Upper lobe of right lung (tissue), 1 donor: ENCODE data around the gene BMPR1B. TPM values are rescaled to one million over a fixed set of nuclear protein-coding genes. Genes with fewer than 3 reads are reported as not detected.

ENCODE experiments used
- ATAC-seq: fragments of 200-7000 bp; cut with Tn5 transposase; one replicate; pipeline ENCODE4 v1.9.1; 2020; ENCODE audit warnings: mild to moderate bottlenecking, moderate library complexity
- DNase-seq: peaks from one replicate; pipeline ENCODE4 v3.0.0-alpha.2; 2020
- H3K27ac ChIP-seq: fragments of 200-600 bp; one replicate; pipeline ENCODE4 v1.8.0; 2022
- H3K27me3 ChIP-seq: fragments of 200-600 bp; one replicate; pipeline ENCODE4 v1.8.0; 2022; ENCODE audit warnings: mild to moderate bottlenecking
- H3K36me3 ChIP-seq: fragments of 200-600 bp; one replicate; pipeline ENCODE4 v1.8.0; 2022
- H3K4me1 ChIP-seq: fragments of 200-600 bp; one replicate; pipeline ENCODE4 v1.8.0; 2022
- H3K4me3 ChIP-seq: fragments of 200-600 bp; one replicate; pipeline ENCODE4 v1.8.0; 2022; ENCODE audit warnings: mild to moderate bottlenecking
- H3K9me3 ChIP-seq: fragments of 200-600 bp; one replicate; pipeline ENCODE4 v1.8.0; 2022
- intact Hi-C: fragments of 100-400 bp; cut with DNase I; formaldehyde crosslinking; loops from one replicate; pipeline ENCODE4 v1.11.0; 2022
- total RNA-seq: library from RNA; stranded (reverse); fragmentation: NEBNext Ultra II Directional; extraction: Animal tissue kit (Norgen Biotek cat#: 25700); gene quantifications from one replicate; pipeline ENCODE4 v1.2.1, GENCODE V29; 2021
- TF ChIP-seq, protein P1 (sequence below): fragments of 200-600 bp; IDR thresholded peaks from one replicate; pipeline ENCODE4 v1.8.0; 2022; ENCODE audit warnings: antibody characterized with exemption
- donor health status: DM: no; HTN: yes; CAD: no; lungs with severe emphysema.

BMPR1B gene
- total RNA-seq, 1 donor from 2014 or later = 3.0 TPM

DNA sequence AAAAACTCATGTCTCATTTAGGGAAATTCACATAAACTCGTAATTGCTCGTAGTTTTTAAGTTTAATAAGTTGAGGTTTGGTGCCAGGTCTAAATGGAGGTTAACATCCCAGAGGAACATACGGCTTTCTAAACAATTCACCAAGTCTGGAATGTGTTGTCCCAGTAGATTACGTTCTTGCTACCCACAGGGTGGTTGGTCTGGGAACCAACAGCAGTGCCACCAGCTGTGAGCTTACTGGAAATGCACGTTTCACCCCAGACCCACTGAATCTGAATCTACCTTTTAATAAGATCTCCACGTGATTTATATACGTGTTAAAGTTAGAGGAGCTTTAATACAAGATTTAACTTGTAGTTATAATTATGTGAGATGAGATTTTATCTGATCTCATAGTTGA lies 134.3 kb downstream of the BMPR1B start:
- TF ChIP-seq, protein P1, sequence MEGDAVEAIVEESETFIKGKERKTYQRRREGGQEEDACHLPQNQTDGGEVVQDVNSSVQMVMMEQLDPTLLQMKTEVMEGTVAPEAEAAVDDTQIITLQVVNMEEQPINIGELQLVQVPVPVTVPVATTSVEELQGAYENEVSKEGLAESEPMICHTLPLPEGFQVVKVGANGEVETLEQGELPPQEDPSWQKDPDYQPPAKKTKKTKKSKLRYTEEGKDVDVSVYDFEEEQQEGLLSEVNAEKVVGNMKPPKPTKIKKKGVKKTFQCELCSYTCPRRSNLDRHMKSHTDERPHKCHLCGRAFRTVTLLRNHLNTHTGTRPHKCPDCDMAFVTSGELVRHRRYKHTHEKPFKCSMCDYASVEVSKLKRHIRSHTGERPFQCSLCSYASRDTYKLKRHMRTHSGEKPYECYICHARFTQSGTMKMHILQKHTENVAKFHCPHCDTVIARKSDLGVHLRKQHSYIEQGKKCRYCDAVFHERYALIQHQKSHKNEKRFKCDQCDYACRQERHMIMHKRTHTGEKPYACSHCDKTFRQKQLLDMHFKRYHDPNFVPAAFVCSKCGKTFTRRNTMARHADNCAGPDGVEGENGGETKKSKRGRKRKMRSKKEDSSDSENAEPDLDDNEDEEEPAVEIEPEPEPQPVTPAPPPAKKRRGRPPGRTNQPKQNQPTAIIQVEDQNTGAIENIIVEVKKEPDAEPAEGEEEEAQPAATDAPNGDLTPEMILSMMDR = no peak

DNA sequence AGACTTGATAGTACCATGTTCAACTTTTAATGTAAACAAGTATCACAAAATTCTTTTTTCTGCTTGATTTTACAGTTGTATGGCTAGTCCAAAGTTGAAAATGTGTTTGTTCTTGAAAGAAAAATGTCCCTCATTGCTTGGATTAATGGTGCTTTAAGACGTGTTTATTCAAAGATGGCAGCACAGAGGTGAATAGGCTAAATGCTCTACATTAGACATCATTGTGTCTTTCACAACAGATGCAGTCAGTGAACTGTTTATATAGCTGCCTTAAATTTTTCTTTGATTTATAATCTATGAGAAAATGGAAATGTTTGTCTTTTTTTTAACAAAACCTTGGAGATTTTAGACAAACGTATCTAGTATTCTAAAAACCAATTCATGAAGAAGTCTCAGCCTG lies 137.3 kb downstream of the BMPR1B start:
- no peaks in the 10 kb centered on the region for H3K27me3 ChIP-seq
- DNase-seq (no peak), ATAC-seq (no peak)
- H3K4me3 ChIP-seq = no peak overlapping the region
- H3K36me3 ChIP-seq = no peaks in the 10 kb centered on the region
- intact Hi-C loops = no loop called here
- TF ChIP-seq, protein P1 = no peak
- H3K9me3 ChIP-seq = no peaks in the 10 kb centered on the region
- no peak overlapping the region for H3K27ac ChIP-seq
- H3K4me1 ChIP-seq = no peaks in the 10 kb centered on the region

More for the DNA sequence above, 134.3 kb downstream of the BMPR1B start:
- no peak overlapping the region for H3K27ac ChIP-seq
- intact Hi-C loops = no loop called here
- DNase-seq (no peak), ATAC-seq (no peak)
- H3K36me3 ChIP-seq = no peaks in the 10 kb centered on the region
- H3K27me3 ChIP-seq = no peaks in the 10 kb centered on the region
- no peaks in the 10 kb centered on the region for H3K4me1 ChIP-seq
- no peaks in the 10 kb centered on the region for H3K9me3 ChIP-seq
- H3K4me3 ChIP-seq = no peak overlapping the region

GRCh38 chr4:94897023-94897422 lies 139.3 kb downstream of the BMPR1B start:
- intact Hi-C loops = no loop called here
- H3K36me3 ChIP-seq = no peaks in the 10 kb centered on the region
- TF ChIP-seq, protein P1 = no peak

DNA sequence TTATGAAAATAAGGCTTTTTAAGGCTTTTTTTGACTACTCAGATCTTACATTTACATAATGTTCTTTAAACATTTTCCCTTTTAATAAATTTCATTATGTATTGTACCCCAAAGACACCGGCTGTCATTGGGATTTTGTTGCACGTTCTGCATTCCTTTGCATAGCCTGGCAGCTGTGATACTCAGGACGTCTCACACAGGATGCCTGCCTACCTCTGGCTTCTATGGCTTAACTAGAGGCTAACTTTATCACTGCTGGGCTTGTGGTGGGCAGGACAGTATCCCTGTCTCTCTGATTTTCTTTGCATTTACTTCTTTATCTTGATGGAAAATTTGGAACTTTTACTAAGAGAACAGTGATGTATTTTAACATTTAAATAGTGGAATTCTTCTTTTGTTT lies 147.8 kb downstream of the BMPR1B start:
- no peak for ATAC-seq
- intact Hi-C loops = no loop called here
- TF ChIP-seq, protein P1 = no peak
- Histone ChIP-seq H3K27ac (no peak overlapping the region), H3K4me1 (no peaks in the 10 kb centered on the region), H3K4me3 (no peak overlapping the region), H3K9me3 (no peaks in the 10 kb centered on the region), H3K36me3 (no peaks in the 10 kb centered on the region), H3K27me3 (no peaks in the 10 kb centered on the region)
- DNase-seq = no peak

More at GRCh38 chr4:94897023-94897422, 139.3 kb downstream of the BMPR1B start:
- Histone ChIP-seq H3K4me1 (no peaks in the 10 kb centered on the region), H3K27ac (no peak overlapping the region), H3K4me3 (no peak overlapping the region), H3K27me3 (no peaks in the 10 kb centered on the region), H3K9me3 (no peaks in the 10 kb centered on the region)
- DNase-seq (no peak), ATAC-seq (no peak)

DNA sequence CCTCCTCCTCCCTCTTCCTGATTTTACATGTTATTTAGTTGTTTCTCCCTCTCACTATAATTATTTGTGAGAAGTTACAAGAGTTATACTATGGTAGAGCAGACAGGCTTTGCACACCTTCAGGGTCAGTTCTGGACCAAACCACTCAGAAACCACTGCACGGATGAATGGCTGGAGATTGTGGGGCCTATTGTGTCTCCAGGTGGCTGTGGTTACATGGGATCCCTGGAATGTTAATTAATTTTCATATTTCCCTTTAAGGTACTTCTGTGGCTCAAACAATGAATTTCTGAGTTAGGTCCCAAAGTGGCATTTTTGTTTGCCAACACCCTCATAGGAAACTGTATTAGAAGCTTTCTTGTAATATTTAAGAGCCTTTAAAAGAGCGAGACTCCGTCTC lies 151.9 kb downstream of the BMPR1B start:
- no peak for ATAC-seq
- intact Hi-C loops = no loop called here

More for the DNA sequence above, 151.9 kb downstream of the BMPR1B start:
- no peaks in the 10 kb centered on the region for H3K36me3 ChIP-seq
- TF ChIP-seq, protein P1 = no peak
- no peak overlapping the region for H3K4me3 ChIP-seq
- H3K27ac ChIP-seq = no peak overlapping the region
- no peaks in the 10 kb centered on the region for H3K9me3 ChIP-seq
- no peaks in the 10 kb centered on the region for H3K27me3 ChIP-seq
- no peaks in the 10 kb centered on the region for H3K4me1 ChIP-seq
- DNase-seq = no peak
